SKM-1 treated with dmso at 0.1 percent for 144 hours (cell line): ENCODE data around the gene RGS7.
"Not testable (repeated sequence)": the region's sequence is repeated elsewhere in the genome, so short reads cannot be mapped to it uniquely, and the experiment has no call there.

Experiments used
- DNase-seq: peaks from one replicate; lab custom pipeline; 2025; ENCODE audit not compliant: unreplicated experiment; lab: John Stamatoyannopoulos, UW

RGS7 gene

DNA sequence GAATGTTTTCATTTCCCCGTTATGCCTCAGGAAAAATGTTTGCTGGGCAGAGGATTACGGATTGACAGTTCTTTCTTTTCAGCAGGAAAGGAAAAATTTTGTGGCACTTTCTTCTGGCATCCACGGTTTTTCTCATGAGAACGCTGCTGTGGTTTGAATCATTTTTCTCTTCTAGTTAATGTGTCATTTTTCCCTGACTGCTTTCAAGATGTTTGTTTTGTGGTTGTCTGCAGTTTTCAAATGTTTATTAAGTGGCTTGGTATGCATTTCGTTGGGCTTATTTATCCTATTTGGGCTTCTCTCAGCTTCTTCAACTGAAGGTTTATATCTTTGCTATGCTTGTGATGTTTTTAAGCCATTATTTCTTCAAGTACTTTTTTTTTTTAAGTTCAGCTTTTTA lies 359.0 kb downstream of the RGS7 start:
- no peak for DNase-seq

DNA sequence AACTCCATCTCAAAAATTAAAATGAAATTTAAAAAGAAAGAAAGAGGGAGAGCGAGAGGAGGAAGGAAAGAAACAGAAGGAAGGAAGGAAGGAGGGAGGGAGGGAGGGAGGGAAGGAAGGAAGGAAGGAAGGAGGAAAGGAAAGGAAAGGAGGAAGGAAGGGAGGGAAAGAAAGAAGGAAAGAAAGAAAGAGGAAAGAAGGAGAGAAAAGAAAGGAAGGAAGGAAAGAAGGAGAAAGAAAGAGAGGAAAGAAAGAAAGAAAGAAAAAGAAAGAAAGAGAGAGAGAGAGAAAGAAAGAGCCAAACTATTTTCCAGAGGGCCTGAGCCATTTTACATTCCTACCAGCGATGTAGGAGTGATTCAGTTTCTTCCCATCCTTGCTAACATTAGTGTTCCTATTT lies 364.0 kb downstream of the RGS7 start:
- no peak for DNase-seq

GRCh38 chr1:240991230-240991629 lies 365.8 kb downstream of the RGS7 start:
- no peak for DNase-seq

DNA sequence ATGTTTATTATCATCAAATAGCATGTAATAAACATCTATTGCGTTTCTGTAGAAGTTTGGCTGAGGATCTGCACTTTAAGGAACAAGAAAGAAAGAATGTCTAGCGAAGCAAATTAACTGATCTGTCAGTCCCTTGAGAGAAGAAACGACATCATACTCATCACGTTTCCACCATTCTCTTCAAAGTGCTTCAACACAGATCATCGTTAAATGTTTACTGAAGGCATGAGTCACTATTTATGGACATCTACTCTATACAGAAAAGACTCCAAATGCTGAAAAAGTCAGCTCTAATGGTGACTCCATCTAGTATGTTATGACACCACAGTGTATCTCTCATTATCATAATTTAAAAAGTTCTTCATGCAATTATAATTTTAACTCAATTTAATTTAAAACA lies 369.1 kb downstream of the RGS7 start:
- no peak for DNase-seq

DNA sequence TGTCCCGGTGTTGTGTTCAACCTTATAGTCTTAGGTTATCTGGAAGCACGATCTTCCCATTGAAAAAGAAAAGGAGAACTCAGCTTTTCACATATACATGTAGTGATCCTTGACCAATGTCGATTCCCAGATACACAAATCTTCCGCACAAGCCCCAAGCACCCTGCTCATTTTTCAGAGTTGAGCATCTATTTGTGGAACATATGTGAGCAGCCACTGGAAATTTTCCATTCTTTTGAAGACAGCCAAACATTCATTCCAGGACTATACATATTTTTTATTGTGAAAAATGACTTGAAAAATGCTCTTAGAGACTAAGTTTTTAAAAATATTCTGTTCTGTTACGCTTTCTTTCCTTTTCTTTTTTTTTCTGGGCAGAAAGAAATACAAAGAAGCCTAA lies 371.9 kb downstream of the RGS7 start:
- DNase-seq, result no peak

- no peak for DNase-seq
These were observed 376.7 kb downstream of the RGS7 start for GRCh38 chr1:240980342-240980741.

- no peak for DNase-seq
These were observed 380.3 kb downstream of the RGS7 start for GRCh38 chr1:240976685-240977084.

GRCh38 chr1:240973875-240974274 lies 383.1 kb downstream of the RGS7 start:
- DNase-seq, result no peak

GRCh38 chr1:240972059-240972458 lies 384.9 kb downstream of the RGS7 start:
- DNase-seq, result not testable (repeated sequence)

DNA sequence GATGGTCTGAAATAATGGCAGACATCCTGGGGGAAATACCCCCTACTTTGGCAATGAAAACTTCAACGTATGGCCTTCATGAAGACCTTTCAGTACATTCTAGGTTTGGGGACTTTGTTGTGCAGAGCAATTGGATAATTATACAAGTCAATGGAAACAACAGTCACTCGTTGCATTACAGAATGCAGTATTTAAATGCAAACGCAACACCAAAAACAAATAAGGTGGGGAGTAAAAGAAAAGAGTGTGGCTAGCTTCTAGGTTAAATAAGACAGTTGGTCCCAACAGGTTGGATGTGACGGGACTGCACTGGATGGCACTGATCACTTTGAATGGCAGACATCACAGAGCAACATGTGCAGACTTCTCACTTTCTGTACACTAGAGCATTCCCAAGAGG lies 386.8 kb downstream of the RGS7 start:
- DNase-seq, result no peak

GRCh38 chr1:240968864-240969263 lies 388.1 kb downstream of the RGS7 start:
- no peak for DNase-seq

DNA sequence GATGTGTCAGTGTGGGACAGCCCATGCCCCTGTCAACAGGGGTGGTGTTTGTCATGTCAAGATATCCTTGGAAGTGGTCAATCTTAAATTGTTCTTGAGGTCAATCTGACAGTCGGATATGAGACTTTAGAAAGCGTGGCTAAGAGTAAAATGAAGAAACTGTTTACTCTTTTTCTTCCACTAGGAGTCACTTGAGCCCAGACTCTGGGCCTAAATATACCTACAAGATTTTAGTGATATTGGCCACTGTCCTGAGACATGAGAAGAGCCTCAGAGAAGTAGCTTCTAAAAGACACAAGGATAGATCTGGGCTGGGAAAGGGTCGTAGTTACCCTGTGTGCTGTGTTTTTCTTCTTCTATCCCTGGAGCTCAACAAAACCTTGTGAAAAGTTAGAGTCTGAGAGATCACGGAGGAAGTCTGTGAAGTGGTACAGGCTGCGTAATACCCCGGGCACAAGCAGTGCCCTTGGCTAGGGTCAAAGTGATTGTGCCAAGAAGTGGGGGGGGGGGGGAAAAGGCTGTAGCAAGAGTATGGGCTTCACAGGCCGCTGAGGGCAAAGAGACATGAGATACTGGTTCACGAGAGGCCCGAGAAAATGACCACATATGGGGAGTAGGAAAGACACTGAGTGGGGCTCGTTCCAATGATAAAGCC lies 389.8 kb downstream of the RGS7 start:
- no peak for DNase-seq

DNA sequence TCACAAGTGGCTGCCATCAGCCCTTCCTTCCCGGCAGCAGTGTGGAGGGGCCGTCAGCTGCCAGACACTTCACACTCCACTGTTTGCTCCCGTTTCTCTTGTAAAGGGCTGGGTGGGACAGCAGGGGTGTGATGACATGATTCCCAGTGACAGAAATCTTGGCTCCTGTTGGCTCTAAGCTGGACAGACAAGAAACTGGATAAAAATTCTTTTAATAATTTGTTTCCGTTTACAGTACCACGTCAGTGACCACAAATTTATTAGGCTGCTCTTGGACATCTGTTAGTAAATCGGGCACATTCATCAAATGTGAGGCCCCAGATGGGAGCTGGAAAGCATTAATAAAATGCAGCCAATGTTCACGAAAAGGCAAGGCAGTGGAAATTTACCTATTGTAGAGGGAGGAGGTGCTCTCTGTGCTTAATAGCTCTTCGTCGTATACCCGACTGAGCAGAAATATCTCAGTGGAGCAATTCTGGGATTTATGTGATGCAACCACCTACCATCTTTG lies 391.4 kb downstream of the RGS7 start:
- no peak for DNase-seq

DNA sequence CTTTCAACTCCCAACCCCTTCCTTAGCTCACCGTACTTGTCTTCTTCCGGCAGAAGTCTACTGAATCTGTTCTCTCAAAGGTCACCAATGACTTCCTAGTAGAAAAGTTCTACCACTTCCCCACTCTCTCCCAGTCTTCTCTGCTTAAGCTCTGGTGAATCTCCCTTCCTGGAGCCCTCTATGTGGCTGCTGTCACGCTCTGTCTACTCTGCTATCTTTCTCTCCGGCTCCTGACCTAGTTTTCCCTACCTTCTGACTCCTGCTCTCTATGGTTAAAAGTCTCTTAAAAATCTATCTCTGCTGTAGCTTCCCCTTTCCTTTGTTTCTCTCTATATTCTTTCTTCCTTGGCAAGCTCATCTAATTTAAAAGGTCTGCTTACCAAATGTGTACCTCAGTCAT lies 394.9 kb downstream of the RGS7 start:
- no peak for DNase-seq

- DNase-seq, result no peak
These were observed 400.6 kb downstream of the RGS7 start for GRCh38 chr1:240956424-240956823.

DNA sequence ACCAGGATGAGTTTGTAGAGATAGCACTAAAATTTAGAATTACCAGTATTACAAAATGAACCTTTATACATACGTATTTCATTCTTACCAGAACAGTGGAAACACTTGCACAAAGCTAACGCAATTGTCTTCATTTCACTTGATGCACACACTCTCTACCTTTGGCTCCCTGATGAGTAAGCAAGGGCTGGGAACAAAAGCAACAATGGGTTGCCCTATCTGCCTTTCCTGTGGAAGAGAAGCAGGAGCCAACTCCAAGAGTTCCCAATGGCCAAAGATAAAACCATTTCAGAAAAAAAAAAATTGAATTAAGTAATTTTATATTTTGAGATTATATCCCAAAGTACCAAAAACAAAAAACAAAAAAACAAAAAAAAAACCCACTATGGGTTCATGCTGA lies 401.0 kb downstream of the RGS7 start:
- no peak for DNase-seq

DNA sequence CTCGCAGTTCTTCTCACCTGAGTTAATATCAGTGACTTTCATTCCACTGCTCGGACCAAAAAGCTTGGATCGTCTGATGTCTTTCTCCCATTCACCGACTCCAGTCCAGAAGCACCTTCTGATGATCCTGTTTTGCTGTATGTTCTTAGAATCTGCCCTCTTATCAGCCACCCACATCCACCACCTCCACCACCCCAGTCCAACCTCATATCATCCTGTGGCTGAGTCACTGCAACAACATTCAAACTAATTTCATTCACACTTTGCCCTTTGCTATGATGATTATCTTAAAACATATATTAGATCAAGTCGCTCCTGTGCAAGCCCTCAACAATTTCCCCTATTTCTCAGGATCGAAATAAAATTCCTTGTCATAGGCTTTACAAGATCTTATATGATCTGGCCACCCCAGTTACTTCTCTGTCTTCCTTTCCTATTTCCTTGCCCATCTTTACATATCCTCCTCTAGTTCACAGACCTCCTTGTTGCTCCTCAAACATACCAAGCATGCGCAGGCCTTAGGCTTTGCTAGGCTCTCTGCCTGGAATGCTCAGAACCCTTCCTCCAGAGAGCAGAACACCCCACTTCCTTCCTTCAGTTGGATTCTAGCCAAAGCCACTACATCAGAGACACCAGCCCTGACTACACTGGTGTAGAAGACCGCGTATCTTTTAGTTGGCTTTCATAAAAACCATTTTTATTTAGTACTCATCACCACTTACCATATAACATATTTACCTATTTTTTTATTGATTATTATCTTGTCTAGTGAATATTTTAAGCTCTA lies 409.4 kb downstream of the RGS7 start:
- no peak for DNase-seq

DNA sequence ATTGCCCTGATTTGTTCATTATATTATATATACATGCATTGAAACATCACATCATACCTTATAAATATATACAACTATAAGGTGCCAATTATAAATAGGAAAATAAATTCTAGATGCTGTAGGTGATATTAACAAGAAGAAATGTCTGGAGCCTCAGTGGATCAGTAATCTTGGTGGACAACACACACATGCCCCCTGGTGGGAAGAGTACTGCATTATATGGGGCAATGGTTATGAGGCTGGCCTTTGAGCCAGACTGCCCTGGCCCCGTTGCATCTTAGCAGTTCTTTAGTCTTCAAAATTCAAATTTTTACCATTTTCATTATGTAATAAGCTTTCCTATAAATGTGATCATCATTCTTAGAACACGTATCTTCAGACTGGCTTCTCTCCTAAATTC lies 410.1 kb downstream of the RGS7 start:
- peak; percentile 42 for DNase-seq

- no peak for DNase-seq
These were observed 414.1 kb downstream of the RGS7 start for GRCh38 chr1:240942901-240943300.

- no peak for DNase-seq
These were observed 415.2 kb downstream of the RGS7 start for GRCh38 chr1:240941701-240942370.

DNA sequence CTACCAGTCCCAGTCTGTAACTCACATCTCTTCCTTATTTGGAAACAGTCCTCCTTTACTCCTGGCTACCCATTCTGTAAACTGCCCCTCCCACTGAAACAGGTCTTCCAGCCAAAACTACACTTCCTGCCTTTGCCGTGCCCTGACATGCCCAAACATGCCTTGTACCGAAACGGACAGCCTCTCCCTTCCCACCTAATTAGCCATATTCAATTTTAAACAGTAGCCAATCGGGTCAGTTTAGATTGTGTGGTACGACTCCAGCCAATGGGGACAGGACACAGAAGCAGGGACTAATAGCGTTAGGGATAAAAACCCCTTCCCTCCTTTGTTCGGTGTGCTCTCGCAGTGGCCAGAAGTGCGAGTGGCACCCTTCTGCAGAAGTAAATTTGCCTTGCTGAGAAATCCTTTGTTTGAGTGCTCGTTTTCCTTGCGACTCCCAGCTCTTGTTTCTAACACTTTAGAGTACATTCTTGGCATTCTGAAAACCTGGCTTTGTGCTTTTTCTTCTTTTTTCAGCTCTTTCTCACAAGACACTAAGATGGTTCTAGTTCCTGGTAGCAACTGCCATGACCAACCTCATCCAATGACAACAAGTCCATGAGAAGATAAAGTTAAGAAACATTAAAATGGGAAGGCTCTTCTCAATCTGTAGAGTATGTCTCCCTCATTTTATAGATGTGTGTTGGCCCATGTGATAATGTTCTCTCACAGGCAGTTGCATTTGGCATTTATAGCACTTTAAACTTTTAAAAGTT lies 419.9 kb downstream of the RGS7 start:
- DNase-seq, result no peak
